HepG2 (cell line): Measurements from ENCODE around the gene MTOR.

Source experiments
- KLF15 ChIP-seq: sonication (generic); formaldehyde crosslinking; IDR thresholded peaks from 2 replicates; pipeline ENCODE4 v1.8.1; 2023; ENCODE audit warnings: borderline replicate concordance, mild to moderate bottlenecking, inconsistent platforms, missing genetic modification reagents, mixed read lengths
- ZNF33B ChIP-seq: sonication (generic); formaldehyde crosslinking; IDR thresholded peaks from 2 replicates; pipeline ENCODE4 v1.5.1; 2020; ENCODE audit warnings: mild to moderate bottlenecking, missing genetic modification reagents

DNA sequence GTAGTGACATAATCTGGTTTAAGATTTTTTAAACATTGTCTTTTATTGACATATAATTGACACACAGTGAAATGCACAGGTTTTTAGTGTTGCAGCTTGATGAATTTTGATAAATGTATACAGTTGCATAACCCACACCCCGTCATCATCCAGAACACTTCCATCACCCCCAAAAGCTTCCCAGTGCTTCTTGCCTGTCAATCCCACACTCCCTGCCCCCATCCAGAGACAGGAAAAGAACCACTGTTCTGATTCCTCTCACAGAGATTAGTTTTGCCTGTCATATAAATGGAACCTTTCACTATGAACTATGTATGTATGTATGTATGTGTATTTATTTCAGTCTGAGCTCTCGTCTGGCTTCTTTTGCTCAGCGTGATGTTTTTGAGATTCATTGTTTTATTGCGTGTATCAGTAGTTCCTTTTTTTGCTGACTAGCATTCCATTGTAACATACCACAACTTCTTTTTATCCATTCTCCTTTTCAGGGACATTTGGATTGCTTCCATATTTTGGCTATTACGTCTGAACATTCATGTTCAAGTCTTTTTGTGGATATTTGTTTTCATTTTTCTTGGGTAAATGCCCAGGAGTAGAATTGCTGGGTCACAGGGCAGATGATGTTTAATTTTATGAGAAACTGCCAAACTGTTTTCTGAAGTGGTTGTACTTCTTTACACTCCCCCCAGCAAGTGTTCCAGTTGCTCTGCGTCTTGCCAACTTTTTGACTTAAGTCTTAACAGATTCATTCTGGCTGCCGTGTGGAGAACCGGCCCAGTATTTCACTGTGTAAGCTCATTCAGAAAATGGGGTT is 19.4 kb upstream of the MTOR start:
- TF ChIP-seq ZNF33B (CRISPR knock-in tag) (no peak), KLF15 (CRISPR knock-in tag) (no peak)
